Loucy (cell line): ENCODE measurements around the gene KRTAP1-5.

Experiments used
- H2AFZ ChIP-seq: fragments of 200-600 bp; sonication (generic); 2 replicates; pipeline ENCODE4 v1.6.0; 2016; ENCODE audit warnings: antibody characterized with exemption, mild to moderate bottlenecking, low read length, moderate library complexity
- H3F3A ChIP-seq: fragments of 200-600 bp; 2 replicates; pipeline ENCODE4 v1.6.0; 2016; ENCODE audit warnings: antibody characterized with exemption, low read depth, mild to moderate bottlenecking
- H3K27me3 ChIP-seq: fragments of 200-600 bp; sonication (generic); 2 replicates; pipeline ENCODE4 v1.6.1; 2014; ENCODE audit warnings: low read length, mild to moderate bottlenecking; ENCODE audit not compliant: insufficient read depth, poor library complexity, severe bottlenecking
- H3K36me3 ChIP-seq: fragments of 200-600 bp; sonication (generic); 2 replicates; pipeline ENCODE4 v1.6.1; 2016; ENCODE audit warnings: low read length; ENCODE audit not compliant: insufficient read depth
- H3K4me1 ChIP-seq: fragments of 200-600 bp; sonication (generic); 2 replicates; pipeline ENCODE4 v1.5.1; 2014; ENCODE audit warnings: low read length, mild to moderate bottlenecking; ENCODE audit not compliant: insufficient read depth, poor library complexity, severe bottlenecking
- H3K4me2 ChIP-seq: fragments of 200-600 bp; sonication (generic); 2 replicates; pipeline ENCODE4 v1.6.0; 2014; ENCODE audit warnings: antibody characterized with exemption, low read length, low read depth, mild to moderate bottlenecking; ENCODE audit not compliant: poor library complexity, severe bottlenecking
- H3K4me3 ChIP-seq: fragments of 200-600 bp; sonication (generic); 2 replicates; pipeline ENCODE4 v1.5.1; 2014; ENCODE audit warnings: low read length, mild to moderate bottlenecking, mixed read lengths; ENCODE audit not compliant: poor library complexity, severe bottlenecking
- H3K79me2 ChIP-seq: fragments of 200-600 bp; sonication (generic); 2 replicates; pipeline ENCODE4 v1.6.1; 2014; ENCODE audit warnings: low read length; ENCODE audit not compliant: insufficient read depth
- H3K9ac ChIP-seq: fragments of 200-600 bp; sonication (generic); 2 replicates; pipeline ENCODE4 v1.6.0; 2014; ENCODE audit warnings: mild to moderate bottlenecking, low read depth, low read length, moderate library complexity; ENCODE audit not compliant: poor library complexity, severe bottlenecking
- H3K9me2 ChIP-seq: fragments of 200-600 bp; sonication (generic); replicated peaks from 2 replicates; pipeline ENCODE4 v1.6.1; 2016; ENCODE audit warnings: low read depth, low read length, mixed read lengths
- H3K9me3 ChIP-seq: fragments of 200-600 bp; sonication (generic); 2 replicates; pipeline ENCODE4 v1.6.1; 2014; ENCODE audit warnings: mild to moderate bottlenecking, antibody characterized with exemption, low read length, low read depth; ENCODE audit not compliant: insufficient read depth
- H4K20me1 ChIP-seq: fragments of 200-600 bp; sonication (generic); 2 replicates; pipeline ENCODE4 v1.6.0; 2014; ENCODE audit warnings: antibody characterized with exemption, low read length, mild to moderate bottlenecking; ENCODE audit not compliant: insufficient read depth, poor library complexity, severe bottlenecking
- CTCF ChIP-seq: fragments of 200-600 bp; sonication (generic); conservative IDR thresholded peaks from 2 replicates; pipeline ENCODE4 v1.5.1; 2014; ENCODE audit warnings: mild to moderate bottlenecking, antibody characterized with exemption, low read length
- EZH2phosphoT487 ChIP-seq: fragments of 200-600 bp; IDR thresholded peaks from 2 replicates; pipeline ENCODE4 v1.6.1; 2018; ENCODE audit warnings: antibody characterized with exemption, mild to moderate bottlenecking, moderate library complexity, borderline replicate concordance

The KRTAP1-5 gene

DNA sequence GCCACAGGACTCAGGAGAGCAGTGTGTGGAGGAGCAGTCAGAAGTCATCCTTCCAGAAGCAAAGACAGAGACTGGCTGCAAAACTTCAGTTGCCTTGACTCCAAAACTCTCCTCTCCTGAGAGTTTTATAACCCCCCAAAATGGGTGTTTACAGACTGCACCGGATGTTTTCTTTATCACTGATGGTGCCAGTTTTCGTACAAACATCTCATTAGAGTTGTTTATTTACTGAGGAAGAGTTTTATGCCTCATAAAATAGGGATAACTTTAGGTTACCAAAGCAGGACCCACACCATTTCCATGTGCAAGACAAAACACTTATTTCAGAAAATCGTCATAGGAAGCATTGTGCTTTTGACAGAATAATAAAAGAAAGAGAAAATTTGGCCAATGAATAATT lies 42.8 kb downstream of the KRTAP1-5 start, which contains the start of gene KRT40:
Gene KRT40 (minus strand): TSS at position 101 of the 400 bp plus-strand sequence. CDS start 53 bp downstream, at position 48.
- Histone ChIP-seq H3K9me2 (no peaks in the 10 kb centered on the region), H3F3A (no peaks in the 10 kb centered on the region), H3K4me1 (no peaks in the 10 kb centered on the region), H3K4me3 (no peak within 1 kb of the TSS), H3K27me3 (peaks cover 12% of the 10 kb centered on the region), H3K36me3 (no peaks in the 10 kb centered on the region), H3K79me2 (no peaks in the 10 kb centered on the region), H3K9me3 (no peaks in the 10 kb centered on the region), H3K4me2 (no peak within 1 kb of the TSS), H4K20me1 (no peaks in the 10 kb centered on the region), H3K9ac (no peak within 1 kb of the TSS), H2AFZ (no peak within 1 kb of the TSS)
- TF ChIP-seq CTCF = no peak
- TF ChIP-seq EZH2phosphoT487 = no peak

DNA sequence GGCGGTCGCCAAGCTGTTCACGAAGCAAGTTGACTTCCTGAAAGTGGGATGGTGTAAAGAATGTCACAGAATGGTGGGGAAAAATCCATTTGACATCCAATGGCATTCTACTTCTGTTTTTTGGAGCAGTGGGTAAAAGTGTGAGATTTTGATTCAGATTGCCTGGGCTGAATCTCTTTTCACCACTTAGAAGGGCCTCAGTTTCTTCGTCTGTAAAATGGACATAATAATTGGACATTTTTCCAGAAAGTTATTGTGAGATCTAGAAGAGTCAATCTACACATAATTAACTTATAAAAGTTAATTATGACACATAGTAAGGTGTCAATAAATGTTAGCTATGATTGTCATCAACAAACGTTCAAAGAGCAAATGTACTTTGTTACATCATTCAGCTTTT lies 45.9 kb downstream of the KRTAP1-5 start:
- H3K27me3 ChIP-seq = peaks cover 19% of the 10 kb centered on the region
- H3K9me2 ChIP-seq = no peaks in the 10 kb centered on the region
- no peaks in the 10 kb centered on the region for H3K9me3 ChIP-seq
- no peaks in the 10 kb centered on the region for H4K20me1 ChIP-seq
- no peak overlapping the region for H3K4me2 ChIP-seq
- no peak overlapping the region for H2AFZ ChIP-seq
- TF ChIP-seq CTCF (no peak), EZH2phosphoT487 (no peak)
- H3K79me2 ChIP-seq = no peaks in the 10 kb centered on the region
- H3K36me3 ChIP-seq = no peaks in the 10 kb centered on the region
- no peak overlapping the region for H3K9ac ChIP-seq
- H3K4me3 ChIP-seq = no peak overlapping the region
- no peaks in the 10 kb centered on the region for H3K4me1 ChIP-seq
- H3F3A ChIP-seq = no peaks in the 10 kb centered on the region

- H2AFZ ChIP-seq = no peak overlapping the region
- H3F3A ChIP-seq = no peaks in the 10 kb centered on the region
- no peaks in the 10 kb centered on the region for H3K36me3 ChIP-seq
Measured at GRCh38 chr17:40980596-40980995, 46.4 kb downstream of the KRTAP1-5 start.

More at GRCh38 chr17:40980596-40980995, 46.4 kb downstream of the KRTAP1-5 start:
- no peak overlapping the region for H3K4me3 ChIP-seq
- H3K27me3 ChIP-seq = peaks cover 19% of the 10 kb centered on the region
- no peaks in the 10 kb centered on the region for H3K79me2 ChIP-seq
- no peaks in the 10 kb centered on the region for H3K9me2 ChIP-seq
- H4K20me1 ChIP-seq = no peaks in the 10 kb centered on the region
- TF ChIP-seq EZH2phosphoT487 (no peak), CTCF (no peak)
- H3K4me1 ChIP-seq = no peaks in the 10 kb centered on the region
- no peak overlapping the region for H3K9ac ChIP-seq
- no peak overlapping the region for H3K4me2 ChIP-seq
- no peaks in the 10 kb centered on the region for H3K9me3 ChIP-seq
